Testis (tissue), 3 donors: ENCODE results near the gene IL15RA. TPM values are rescaled to one million over a fixed set of nuclear protein-coding genes. Genes with fewer than 3 reads are reported as not detected.
A peak's percentile ranks its signal among the peaks of the same experiment; 100 is the strongest.

ENCODE experiments used
- DNase-seq: peaks from one replicate; pipeline ENCODE4 v3.0.0-alpha.2; 2019
- H3K27ac ChIP-seq, 2 donors: fragments of 200-600 bp; sonication (generic); one replicate each; pipeline ENCODE4 v1.5.1; 2019
- H3K27me3 ChIP-seq: fragments of 200-600 bp; sonication (generic); one replicate; pipeline ENCODE4 v1.5.1; 2019
- H3K36me3 ChIP-seq: fragments of 200-600 bp; sonication (generic); one replicate; pipeline ENCODE4 v1.5.1; 2017; ENCODE audit warnings: low read depth; ENCODE audit errors: missing control alignments
- H3K4me1 ChIP-seq: fragments of 200-600 bp; sonication (generic); one replicate; pipeline ENCODE4 v1.5.1; 2019
- H3K4me3 ChIP-seq, 2 donors: fragments of 200-600 bp; sonication (generic); one replicate each; pipeline ENCODE4 v1.5.1; 2017 to 2019
- H3K9me3 ChIP-seq: fragments of 200-600 bp; sonication (generic); one replicate; pipeline ENCODE4 v1.5.1; 2017
- POLR2A ChIP-seq: fragments of 450-650 bp; IDR thresholded peaks from one replicate; pipeline ENCODE4 v1.6.1; 2017; ENCODE audit warnings: antibody characterized with exemption, mild to moderate bottlenecking, moderate library complexity
- WGBS, 2 donors: methylation state at CpG; one replicate each; pipeline ENCODE4 v1.1.5; 2018; 5-methylcytosine and 5-hydroxymethylcytosine counted together
- intact Hi-C: fragments of 100-400 bp; cut with DNase I; formaldehyde crosslinking; loops from one replicate; pipeline ENCODE4 v1.15.1; 2023; ENCODE audit warnings: low total_unique reads
- polyA plus RNA-seq: library from polyadenylated mRNA; stranded (reverse); fragments of 350-450 nt; fragmentation: Illumina TruSeq; extraction: RNeasy Lipid Tissue Mini Kit (QIAGEN cat#74804); gene quantifications from one replicate; pipeline ENCODE4 v1.2.3, GENCODE V29; 2014; ENCODE audit warnings: low read depth, low replicate concordance; ENCODE audit not compliant: insufficient read depth
- total RNA-seq, 2 donors: library from RNA; depleted of rRNA; stranded (reverse); fragments of >200 nt; gene quantifications; one replicate each; pipeline ENCODE4 v1.2.3, GENCODE V29; 2016
- TF ChIP-seq, protein P1 (sequence below), 3 experiments: fragments of 450-650 bp in 2 of 3; fragments of 200-600 bp in 1 of 3; sonication (generic) in 1 of 3; IDR thresholded peaks; one replicate each; pipeline ENCODE4 v1.5.1; 2016 to 2019; ENCODE audit warnings: antibody characterized with exemption in 3 of 3, mild to moderate bottlenecking in 2 of 3, moderate library complexity in 1 of 3

The IL15RA gene
- total and polyA plus RNA-seq, 3 donors from 2014 or later, result 15.6 to 21.9 (median 18.3) TPM

DNA sequence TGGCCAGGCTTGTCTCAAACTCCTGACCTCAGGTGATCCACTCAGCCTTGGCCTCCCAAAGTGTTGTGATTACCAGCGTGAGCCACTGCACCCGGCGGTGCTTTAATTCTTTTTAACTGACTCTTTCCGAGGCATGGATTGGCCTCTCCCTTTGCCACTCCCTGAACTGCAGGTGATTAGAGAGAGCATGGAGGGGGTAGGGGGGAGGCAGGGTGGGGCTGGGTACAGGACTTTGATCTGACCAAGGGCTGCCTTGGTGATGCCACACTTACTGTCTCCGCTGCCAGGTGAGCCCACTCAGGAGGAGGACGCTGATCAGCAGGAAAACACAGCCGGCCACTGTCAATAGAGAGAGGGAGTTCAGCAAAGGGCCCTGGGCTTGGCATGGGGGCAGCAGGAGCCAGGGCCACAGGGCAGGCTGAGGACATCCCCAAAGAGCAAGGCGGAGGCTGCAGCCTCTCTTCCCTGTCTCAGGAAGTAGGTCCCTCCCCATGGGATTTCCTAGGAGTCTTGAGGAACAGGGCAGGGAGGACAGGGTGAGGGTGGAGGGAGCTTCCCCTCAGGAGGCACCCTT, 40.5 kb upstream of the IL15RA start:
- TF ChIP-seq, protein P1, sequence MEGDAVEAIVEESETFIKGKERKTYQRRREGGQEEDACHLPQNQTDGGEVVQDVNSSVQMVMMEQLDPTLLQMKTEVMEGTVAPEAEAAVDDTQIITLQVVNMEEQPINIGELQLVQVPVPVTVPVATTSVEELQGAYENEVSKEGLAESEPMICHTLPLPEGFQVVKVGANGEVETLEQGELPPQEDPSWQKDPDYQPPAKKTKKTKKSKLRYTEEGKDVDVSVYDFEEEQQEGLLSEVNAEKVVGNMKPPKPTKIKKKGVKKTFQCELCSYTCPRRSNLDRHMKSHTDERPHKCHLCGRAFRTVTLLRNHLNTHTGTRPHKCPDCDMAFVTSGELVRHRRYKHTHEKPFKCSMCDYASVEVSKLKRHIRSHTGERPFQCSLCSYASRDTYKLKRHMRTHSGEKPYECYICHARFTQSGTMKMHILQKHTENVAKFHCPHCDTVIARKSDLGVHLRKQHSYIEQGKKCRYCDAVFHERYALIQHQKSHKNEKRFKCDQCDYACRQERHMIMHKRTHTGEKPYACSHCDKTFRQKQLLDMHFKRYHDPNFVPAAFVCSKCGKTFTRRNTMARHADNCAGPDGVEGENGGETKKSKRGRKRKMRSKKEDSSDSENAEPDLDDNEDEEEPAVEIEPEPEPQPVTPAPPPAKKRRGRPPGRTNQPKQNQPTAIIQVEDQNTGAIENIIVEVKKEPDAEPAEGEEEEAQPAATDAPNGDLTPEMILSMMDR (IDR thresholded peaks at IDR 0.05), result no peak
- no peak for TF ChIP-seq POLR2A
- DNase-seq, result no peak
- H3K4me3 ChIP-seq, result no peak overlapping the region
- no peaks in the 10 kb centered on the region for H3K9me3 ChIP-seq
- no peak overlapping the region for H3K27ac ChIP-seq
- peaks cover 5% of the 10 kb centered on the region for H3K4me1 ChIP-seq
- no peaks in the 10 kb centered on the region for H3K36me3 ChIP-seq
- WGBS, 2 donors, result 86 to 90% methylated on average over 5 to 8 of the region's 8 CpGs
- H3K27me3 ChIP-seq, result no peaks in the 10 kb centered on the region
- intact Hi-C loops, result no loop called here

DNA sequence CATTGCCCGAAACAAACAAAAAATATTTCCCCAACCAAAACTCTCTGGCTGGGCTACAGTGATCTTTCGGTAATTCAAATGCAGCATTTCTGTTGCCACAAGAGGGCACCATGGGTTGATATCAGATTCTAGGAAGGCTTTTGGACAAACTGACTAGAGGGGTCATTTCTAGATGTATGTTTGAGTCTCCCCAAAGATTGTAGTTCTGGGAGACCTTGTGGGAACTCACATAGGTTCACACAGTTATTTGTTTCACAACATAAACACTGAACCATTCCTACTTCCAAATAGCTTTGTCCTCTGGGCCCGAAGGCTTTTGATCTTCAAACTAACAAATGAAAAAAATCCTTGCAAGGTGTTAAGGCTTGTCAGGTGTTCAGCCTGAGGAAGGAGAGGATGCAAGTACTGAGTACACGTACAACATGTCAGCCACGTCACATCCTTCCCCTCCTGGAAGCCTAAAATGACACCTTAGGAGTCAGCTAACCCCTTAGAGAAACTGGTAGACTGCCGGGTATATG, 37.0 kb upstream of the IL15RA start:
- H3K27me3 ChIP-seq, result no peaks in the 10 kb centered on the region
- H3K9me3 ChIP-seq, result no peaks in the 10 kb centered on the region
- H3K36me3 ChIP-seq, result no peaks in the 10 kb centered on the region
- H3K27ac ChIP-seq, result no peak overlapping the region
- H3K4me3 ChIP-seq, result no peak overlapping the region
- intact Hi-C loops, result no loop called here
- DNase-seq, result peak; percentile 82
- 66 to 69% methylated on average over 6 of the region's 6 CpGs for WGBS, 2 donors
- TF ChIP-seq, protein P1 (IDR thresholded peaks at IDR 0.05), result peak; percentile 56 to 73 (median 58)
- no peak for TF ChIP-seq POLR2A
- H3K4me1 ChIP-seq, result peaks cover 5% of the 10 kb centered on the region

DNA sequence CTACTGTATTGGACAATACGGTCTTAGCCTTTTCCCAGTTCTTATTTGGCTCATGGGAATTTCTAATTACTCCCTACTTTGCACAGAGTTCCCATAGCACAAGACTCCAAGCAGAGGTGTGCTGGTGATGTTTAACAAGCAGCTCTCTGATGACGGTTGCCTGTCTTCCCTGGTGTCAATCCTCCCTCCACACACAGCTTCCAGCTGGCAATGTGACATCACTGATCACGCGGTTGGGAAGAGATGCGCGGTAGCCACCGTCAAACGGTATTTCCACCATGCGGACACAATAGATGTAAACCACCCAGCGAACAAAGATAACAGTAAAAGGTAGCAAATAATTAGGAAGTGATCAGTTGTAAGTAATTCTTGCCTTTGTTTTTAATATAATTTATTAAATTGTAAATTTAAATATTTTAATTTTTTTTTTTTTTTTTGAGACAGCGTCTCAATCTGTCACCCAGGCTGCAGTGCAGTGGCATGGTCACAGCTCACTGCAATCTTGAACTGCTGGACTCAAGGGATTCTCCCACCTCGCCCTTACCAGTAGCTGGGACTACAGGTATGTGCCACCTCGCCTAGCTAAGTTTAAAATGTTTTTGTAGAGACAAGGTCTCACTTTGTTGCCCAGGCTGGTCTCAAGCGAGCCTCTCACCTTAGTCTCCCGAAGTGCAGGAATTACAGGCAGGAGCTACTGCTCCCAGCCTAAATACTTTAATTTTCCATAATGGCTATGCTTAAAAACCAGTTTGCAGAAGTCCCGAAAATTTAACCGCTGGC, 36.3 kb upstream of the IL15RA start:
- WGBS, 2 donors, result 78 to 84% methylated on average over 17 of the region's 17 CpGs
- intact Hi-C loops, result no loop called here
- peaks cover 5% of the 10 kb centered on the region for H3K4me1 ChIP-seq
- TF ChIP-seq, protein P1 (IDR thresholded peaks at IDR 0.05), result no peak
- no peak for TF ChIP-seq POLR2A
- no peaks in the 10 kb centered on the region for H3K27me3 ChIP-seq
- DNase-seq, result no peak
- no peak overlapping the region for H3K27ac ChIP-seq
- no peaks in the 10 kb centered on the region for H3K9me3 ChIP-seq
- H3K4me3 ChIP-seq, result no peak overlapping the region
- H3K36me3 ChIP-seq, result no peaks in the 10 kb centered on the region

DNA sequence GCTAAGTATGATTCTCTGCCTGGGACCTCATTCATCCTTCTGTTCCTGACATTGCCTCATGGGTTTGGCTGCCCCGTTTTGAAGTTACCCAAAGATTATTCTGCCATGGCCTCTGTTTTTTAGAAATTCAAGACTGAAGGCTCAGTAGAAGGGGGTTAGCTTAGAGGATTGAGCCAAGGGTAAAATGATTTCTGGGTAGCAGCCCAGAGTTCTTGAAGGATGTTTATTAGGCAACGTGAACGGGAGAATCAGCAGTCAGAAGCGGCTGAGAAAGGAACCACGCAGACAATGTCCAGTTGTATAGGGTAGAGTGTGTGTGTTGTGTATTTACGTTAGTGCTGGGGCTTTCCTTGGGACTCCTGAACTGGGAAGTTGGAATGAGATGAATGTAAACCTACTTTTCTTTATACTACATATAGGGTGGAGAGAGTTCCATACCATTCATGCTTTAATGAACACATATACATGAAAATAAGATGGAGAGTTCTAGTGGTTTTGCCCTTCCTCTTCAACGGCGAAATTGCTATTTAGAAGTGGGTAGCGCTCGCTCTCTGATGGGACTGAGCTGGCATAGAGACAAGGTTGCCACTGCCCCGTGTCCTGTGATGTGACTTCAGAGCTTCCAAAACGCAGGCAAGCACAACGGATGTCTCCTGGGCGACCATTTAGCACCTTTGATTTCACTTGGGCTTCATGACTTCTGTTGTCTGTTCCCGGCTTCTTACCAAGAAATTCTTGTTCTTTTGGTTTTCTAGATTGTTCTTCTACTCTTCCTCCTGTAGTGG, 35.0 kb upstream of the IL15RA start:
- H3K36me3 ChIP-seq, result no peaks in the 10 kb centered on the region
- no peak for TF ChIP-seq POLR2A
- TF ChIP-seq, protein P1 (IDR thresholded peaks at IDR 0.05), result no peak
- intact Hi-C loops, result no loop called here
- no peak for DNase-seq
- no peak overlapping the region for H3K27ac ChIP-seq
- WGBS, 2 donors, result 89 to 92% methylated on average over 15 of the region's 15 CpGs
- no peak overlapping the region for H3K4me3 ChIP-seq
- H3K4me1 ChIP-seq, result no peaks in the 10 kb centered on the region
- no peaks in the 10 kb centered on the region for H3K27me3 ChIP-seq
- no peaks in the 10 kb centered on the region for H3K9me3 ChIP-seq
